ENCODE results near the gene PRPF6. TPM values are rescaled to one million over a fixed set of nuclear protein-coding genes. Genes with fewer than 3 reads are reported as not detected.

PRPF6 gene
- total and polyA plus RNA-seq, 2 of the 13 experiments (the other 11 are each of a cell fraction or from before 2014, with no cell fraction given) = 63.7 to 101 TPM

GRCh38 chr20:63956664-63957003 is 24.3 kb upstream of the PRPF6 start (continued):
- TF ChIP-seq FIP1L1 (IDR thresholded peaks at IDR 0.05; ENCODE audit: borderline replicate concordance, insufficient read depth, low read depth, low read length) (no peak), ZNF563 (CRISPR knock-in tag; IDR thresholded peaks at IDR 0.05) (no peak), ZKSCAN1 (IDR thresholded peaks at IDR 0.05; ENCODE audit: low read length) (no peak), EED (CRISPR knock-in tag; IDR thresholded peaks at IDR 0.05) (no peak), POLR2AphosphoS2 (IDR thresholded peaks at IDR 0.05; ENCODE audit: low read depth, low read length) (peak; percentile 34; the same call in 1 of the 2 replicates), SOX5 (CRISPR knock-in tag; IDR thresholded peaks at IDR 0.05; ENCODE audit: borderline replicate concordance) (no peak), ARID3A (IDR thresholded peaks at IDR 0.05; ENCODE audit: low read depth, low read length) (peak; percentile 68), ZNF782 (CRISPR knock-in tag; IDR thresholded peaks at IDR 0.05; ENCODE audit: borderline replicate concordance) (no peak), HIVEP1 (CRISPR knock-in tag; IDR thresholded peaks at IDR 0.05) (no peak), SNAPC4 (CRISPR knock-in tag; IDR thresholded peaks at IDR 0.05) (peak; percentile 85; the same call in 1 of the 2 replicates), ZNF121 (CRISPR knock-in tag; IDR thresholded peaks at IDR 0.05) (no peak), HNF4A (CRISPR knock-in tag; IDR thresholded peaks at IDR 0.05) (no peak), ZNF543 (CRISPR knock-in tag; IDR thresholded peaks at IDR 0.05) (no peak; the same call in 1 of the 2 replicates), LCORL (IDR thresholded peaks at IDR 0.05) (no peak), LCORL (CRISPR knock-in tag; IDR thresholded peaks at IDR 0.05) (no peak), AGO1 (IDR thresholded peaks at IDR 0.05; ENCODE audit: low read depth, low read length, poor library complexity, severe bottlenecking) (peak; percentile 52), ZFP36 (IDR thresholded peaks at IDR 0.05; ENCODE audit: borderline replicate concordance, low read depth, low read length, partially characterized antibody) (no peak)

Measured in HepG2 (cell line).